GM12891 (cell line): ENCODE measurements around the gene GNG3.

Experiments
- DNase-seq: peaks from one replicate; pipeline ENCODE4 v3.0.0; 2011; ENCODE audit warnings: low spot score; ENCODE audit not compliant: insufficient read length
- FAIRE-seq: peaks from 2 replicates; lab custom pipeline; 2011; peaks lifted over from hg19 to GRCh38; lab: Jason Lieb, UNC
- PAX5 ChIP-seq: IDR thresholded peaks from 2 replicates; pipeline ENCODE4 v1.6.1; 2011; ENCODE audit warnings: low read length, moderate library complexity, mild to moderate bottlenecking; ENCODE audit not compliant: insufficient read depth, severe bottlenecking
- POLR2A ChIP-seq: IDR thresholded peaks from 2 replicates; pipeline ENCODE4 v1.6.1; 2011; ENCODE audit warnings: low read depth, low read length, control low read depth
- POLR2AphosphoS5 ChIP-seq: IDR thresholded peaks from 2 replicates; pipeline ENCODE4 v1.6.1; 2011; ENCODE audit warnings: low read depth, low read length, control low read depth
- POU2F2 ChIP-seq: IDR thresholded peaks from 2 replicates; pipeline ENCODE4 v1.6.1; 2011; ENCODE audit warnings: low read depth, mild to moderate bottlenecking, control low read depth, low read length, moderate library complexity
- SPI1 ChIP-seq: IDR thresholded peaks from 2 replicates; pipeline ENCODE4 v1.6.1; 2011; ENCODE audit warnings: low read depth, low read length, control low read depth
- TAF1 ChIP-seq: IDR thresholded peaks from 2 replicates; pipeline ENCODE4 v1.6.1; 2011; ENCODE audit warnings: low read depth, low read length, control low read depth

Gene GNG3

GRCh38 chr11:62753736-62754603 lies 46.5 kb downstream of the GNG3 start, which contains the start of gene ZBTB3:
Gene ZBTB3, minus strand, starts transcription at chr11:62754160. Its CDS starts 496 bp downstream, at chr11:62753664.
- TF ChIP-seq POLR2AphosphoS5: peak; percentile 95
- TF ChIP-seq POU2F2: peak; percentile 37; the same call in 1 of the 2 replicates
- peak; percentile 37; the same call in 1 of the 2 replicates for TF ChIP-seq TAF1
- TF ChIP-seq POLR2A: peak; percentile 95
- TF ChIP-seq SPI1: no peak
- FAIRE-seq: peak; percentile 98
- DNase-seq: peak; percentile 87

GRCh38 chr11:62755086-62755615 lies 47.7 kb downstream of the GNG3 start:
- no peak for TF ChIP-seq PAX5
- no peak for TF ChIP-seq POLR2AphosphoS5
- no peak for TF ChIP-seq POU2F2
- FAIRE-seq (no peak), DNase-seq (no peak)

GRCh38 chr11:62757846-62758788 lies 50.6 kb downstream of the GNG3 start:
- TF ChIP-seq POLR2AphosphoS5 (no peak), POU2F2 (no peak), TAF1 (no peak), PAX5 (no peak), SPI1 (no peak), POLR2A (no peak)
- FAIRE-seq (no peak), DNase-seq (no peak)
